Ureter (tissue), 1 donor: ENCODE measurements around the gene COL6A3. TPM values are rescaled to one million over a fixed set of nuclear protein-coding genes. Genes with fewer than 3 reads are reported as not detected.

Source experiments
- total RNA-seq: library from RNA; stranded (reverse); gene quantifications from one replicate; pipeline ENCODE4 v1.2.4, GENCODE V29; 2023
- donor health status: DM: yes; HTN: yes; CAD: no.

The COL6A3 gene
- total RNA-seq, 1 donor from 2014 or later = 197 TPM

Other genes with a start within 250 kb of the COL6A3 start
- 236 TPM for gene MLPH, start 73.1 kb upstream of the COL6A3 start, total RNA-seq
- gene PRLH, start 152.4 kb upstream of the COL6A3 start, total RNA-seq = not detected
- 24.2 TPM for gene RAB17, start 176.6 kb upstream of the COL6A3 start, total RNA-seq
- 207 TPM for gene LRRFIP1, start 213.4 kb upstream of the COL6A3 start, total RNA-seq